ENCODE measurements around the gene ARHGEF38.

DNA sequence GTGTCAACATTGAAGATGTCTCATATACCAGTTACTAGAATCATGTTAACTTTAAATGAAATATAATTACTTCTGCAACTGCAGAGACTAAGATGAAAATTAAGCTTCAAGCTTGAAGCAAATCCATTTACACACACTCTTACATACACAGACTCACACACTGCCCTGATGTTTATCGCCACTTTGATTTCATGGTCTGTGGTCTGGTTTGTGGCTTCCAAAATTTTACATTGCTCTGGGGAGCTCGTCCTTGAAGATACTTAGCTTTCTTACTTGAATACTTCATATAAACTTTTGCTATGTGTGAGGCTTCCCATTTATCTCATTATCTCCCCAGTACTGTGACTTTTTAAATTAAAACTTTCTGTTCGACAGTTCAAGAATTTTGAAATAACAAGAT lies 35.8 kb downstream of the ARHGEF38 start:
- TF ChIP-seq, protein P1, sequence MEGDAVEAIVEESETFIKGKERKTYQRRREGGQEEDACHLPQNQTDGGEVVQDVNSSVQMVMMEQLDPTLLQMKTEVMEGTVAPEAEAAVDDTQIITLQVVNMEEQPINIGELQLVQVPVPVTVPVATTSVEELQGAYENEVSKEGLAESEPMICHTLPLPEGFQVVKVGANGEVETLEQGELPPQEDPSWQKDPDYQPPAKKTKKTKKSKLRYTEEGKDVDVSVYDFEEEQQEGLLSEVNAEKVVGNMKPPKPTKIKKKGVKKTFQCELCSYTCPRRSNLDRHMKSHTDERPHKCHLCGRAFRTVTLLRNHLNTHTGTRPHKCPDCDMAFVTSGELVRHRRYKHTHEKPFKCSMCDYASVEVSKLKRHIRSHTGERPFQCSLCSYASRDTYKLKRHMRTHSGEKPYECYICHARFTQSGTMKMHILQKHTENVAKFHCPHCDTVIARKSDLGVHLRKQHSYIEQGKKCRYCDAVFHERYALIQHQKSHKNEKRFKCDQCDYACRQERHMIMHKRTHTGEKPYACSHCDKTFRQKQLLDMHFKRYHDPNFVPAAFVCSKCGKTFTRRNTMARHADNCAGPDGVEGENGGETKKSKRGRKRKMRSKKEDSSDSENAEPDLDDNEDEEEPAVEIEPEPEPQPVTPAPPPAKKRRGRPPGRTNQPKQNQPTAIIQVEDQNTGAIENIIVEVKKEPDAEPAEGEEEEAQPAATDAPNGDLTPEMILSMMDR (IDR thresholded peaks at IDR 0.05) = no peak
- no peak for TF ChIP-seq POLR2A (IDR thresholded peaks at IDR 0.05)

Measured in uterus (tissue), 2 donors.